KMS-11 (cell line): ENCODE measurements around the gene ATP6V1G2.
A peak's percentile ranks its signal among the peaks of the same experiment; 100 is the strongest.

Source experiments
- H2AFZ ChIP-seq: fragments of 200-600 bp; sonication (generic); 2 replicates; pipeline ENCODE4 v1.6.1; 2016; ENCODE audit warnings: antibody characterized with exemption, mixed run types, low read depth
- H3K27ac ChIP-seq: fragments of 200-600 bp; sonication (generic); 2 replicates; pipeline ENCODE4 v1.6.1; 2016; ENCODE audit warnings: mild to moderate bottlenecking, mixed run types
- H3K27me3 ChIP-seq: fragments of 200-600 bp; sonication (generic); 2 replicates; pipeline ENCODE4 v1.6.1; 2017; ENCODE audit warnings: mild to moderate bottlenecking, low read depth, mixed run types, moderate library complexity; ENCODE audit not compliant: insufficient read depth
- H3K36me3 ChIP-seq: fragments of 200-600 bp; sonication (generic); 2 replicates; pipeline ENCODE4 v1.6.1; 2017; ENCODE audit warnings: mild to moderate bottlenecking, mixed run types; ENCODE audit not compliant: insufficient read depth
- H3K4me1 ChIP-seq: fragments of 200-600 bp; sonication (generic); 2 replicates; pipeline ENCODE4 v1.6.1; 2016; ENCODE audit warnings: mild to moderate bottlenecking, low read depth, mixed run types; ENCODE audit not compliant: poor library complexity, severe bottlenecking
- H3K4me2 ChIP-seq: fragments of 200-600 bp; sonication (generic); 2 replicates; pipeline ENCODE4 v1.7.0; 2016; ENCODE audit warnings: mild to moderate bottlenecking, mixed run types
- H3K4me3 ChIP-seq: fragments of 200-600 bp; sonication (generic); IDR thresholded peaks from 2 replicates; pipeline ENCODE4 v1.6.1; 2017; ENCODE audit warnings: low read depth, low read length, mixed read lengths; ENCODE audit not compliant: insufficient read depth
- H3K79me2 ChIP-seq: fragments of 200-600 bp; sonication (generic); 2 replicates; pipeline ENCODE4 v1.6.1; 2016; ENCODE audit warnings: low read depth, mixed run types; ENCODE audit not compliant: insufficient read depth
- H3K9ac ChIP-seq: fragments of 200-600 bp; sonication (generic); 2 replicates; pipeline ENCODE4 v1.6.1; 2016; ENCODE audit warnings: mild to moderate bottlenecking, mixed run types
- H4K20me1 ChIP-seq: fragments of 200-600 bp; sonication (generic); 2 replicates; pipeline ENCODE4 v1.6.1; 2016; ENCODE audit warnings: mild to moderate bottlenecking, mixed run types; ENCODE audit not compliant: insufficient read depth
- TF ChIP-seq, protein P1 (sequence below): fragments of 200-600 bp; sonication (generic); conservative IDR thresholded peaks from 2 replicates; pipeline ENCODE4 v1.6.1; 2017; ENCODE audit warnings: low read depth, mild to moderate bottlenecking, antibody characterized with exemption, low read length, moderate library complexity, mixed read lengths

Gene ATP6V1G2

GRCh38 chr6:31582230-31582643 lies 35.8 kb upstream of the ATP6V1G2 start, which contains the start of gene LTB:
LTB (minus strand) TSS chr6:31582424; CDS start chr6:31582417, 7 bp downstream.
- Histone ChIP-seq H3K4me2 (peak within 1 kb of the TSS; percentile 84; the same call in 1 of the 2 replicates), H3K4me3 (no peak within 1 kb of the TSS), H4K20me1 (no peaks in the 10 kb centered on the region), H3K36me3 (no peaks in the 10 kb centered on the region), H3K4me1 (peaks cover 25% of the 10 kb centered on the region), H3K27ac (no peak within 1 kb of the TSS), H3K9ac (no peak within 1 kb of the TSS), H2AFZ (peak within 1 kb of the TSS; percentile 96), H3K79me2 (no peaks in the 10 kb centered on the region), H3K27me3 (peaks cover 33% of the 10 kb centered on the region)
- TF ChIP-seq, protein P1, sequence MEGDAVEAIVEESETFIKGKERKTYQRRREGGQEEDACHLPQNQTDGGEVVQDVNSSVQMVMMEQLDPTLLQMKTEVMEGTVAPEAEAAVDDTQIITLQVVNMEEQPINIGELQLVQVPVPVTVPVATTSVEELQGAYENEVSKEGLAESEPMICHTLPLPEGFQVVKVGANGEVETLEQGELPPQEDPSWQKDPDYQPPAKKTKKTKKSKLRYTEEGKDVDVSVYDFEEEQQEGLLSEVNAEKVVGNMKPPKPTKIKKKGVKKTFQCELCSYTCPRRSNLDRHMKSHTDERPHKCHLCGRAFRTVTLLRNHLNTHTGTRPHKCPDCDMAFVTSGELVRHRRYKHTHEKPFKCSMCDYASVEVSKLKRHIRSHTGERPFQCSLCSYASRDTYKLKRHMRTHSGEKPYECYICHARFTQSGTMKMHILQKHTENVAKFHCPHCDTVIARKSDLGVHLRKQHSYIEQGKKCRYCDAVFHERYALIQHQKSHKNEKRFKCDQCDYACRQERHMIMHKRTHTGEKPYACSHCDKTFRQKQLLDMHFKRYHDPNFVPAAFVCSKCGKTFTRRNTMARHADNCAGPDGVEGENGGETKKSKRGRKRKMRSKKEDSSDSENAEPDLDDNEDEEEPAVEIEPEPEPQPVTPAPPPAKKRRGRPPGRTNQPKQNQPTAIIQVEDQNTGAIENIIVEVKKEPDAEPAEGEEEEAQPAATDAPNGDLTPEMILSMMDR: no peak

DNA sequence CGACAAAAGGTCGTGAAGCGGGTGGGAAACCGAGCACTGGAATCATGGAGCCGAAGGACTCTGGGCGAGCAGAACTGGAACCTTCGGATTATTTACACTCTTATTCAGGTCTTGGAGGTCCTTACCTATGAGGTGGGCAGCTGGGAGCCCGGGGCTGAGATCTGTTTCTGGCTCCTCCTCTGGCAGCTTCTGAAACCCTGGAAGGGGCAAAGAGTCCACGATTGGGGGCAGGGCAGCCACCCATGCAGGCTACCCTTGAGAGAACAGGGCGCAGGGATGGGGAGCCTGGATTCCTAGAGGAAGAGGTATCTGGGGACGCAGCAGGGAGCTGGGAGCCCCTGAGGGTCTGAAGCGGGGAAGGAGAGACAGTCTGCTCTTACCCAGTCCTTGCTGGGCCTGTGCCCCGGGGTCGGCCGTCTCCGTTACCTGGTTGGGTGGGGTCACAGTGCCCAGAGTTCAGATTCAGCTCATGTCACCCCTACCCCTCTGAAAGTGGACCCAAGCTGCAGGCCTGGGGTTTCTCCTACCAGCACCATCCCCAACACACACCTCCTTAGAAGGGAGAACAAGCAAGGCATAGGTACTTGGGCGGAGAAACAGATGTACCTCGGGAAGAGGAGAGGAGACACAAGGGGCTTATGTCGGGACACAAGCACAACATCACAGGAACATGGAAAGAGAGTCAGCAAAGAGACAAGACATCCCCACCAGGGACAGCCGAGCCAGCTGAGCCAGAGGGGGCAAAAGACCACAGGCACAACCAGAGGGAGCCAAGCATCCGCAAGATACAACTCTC lies 35.2 kb upstream of the ATP6V1G2 start:
- Histone ChIP-seq H3K27ac (no peak overlapping the region), H3K36me3 (no peaks in the 10 kb centered on the region), H3K4me1 (peaks cover 25% of the 10 kb centered on the region), H2AFZ (peak overlapping the region; percentile 96), H3K27me3 (peaks cover 34% of the 10 kb centered on the region), H3K79me2 (no peaks in the 10 kb centered on the region), H3K9ac (no peak overlapping the region), H3K4me2 (peak overlapping the region; percentile 84; the same call in 1 of the 2 replicates), H3K4me3 (no peak overlapping the region), H4K20me1 (no peaks in the 10 kb centered on the region)
- TF ChIP-seq, protein P1: no peak

- H3K27ac ChIP-seq: no peak overlapping the region
- H3K27me3 ChIP-seq: peaks cover 34% of the 10 kb centered on the region
- no peaks in the 10 kb centered on the region for H3K36me3 ChIP-seq
- no peak overlapping the region for H3K4me3 ChIP-seq
- peak overlapping the region; percentile 96 for H2AFZ ChIP-seq
- H3K4me2 ChIP-seq: peak overlapping the region; percentile 84
- TF ChIP-seq, protein P1: peak; percentile 87
- no peaks in the 10 kb centered on the region for H4K20me1 ChIP-seq
- no peak overlapping the region for H3K9ac ChIP-seq
- H3K79me2 ChIP-seq: no peaks in the 10 kb centered on the region
- H3K4me1 ChIP-seq: peaks cover 25% of the 10 kb centered on the region
Observed at GRCh38 chr6:31580807-31581433, 34.5 kb upstream of the ATP6V1G2 start.

DNA sequence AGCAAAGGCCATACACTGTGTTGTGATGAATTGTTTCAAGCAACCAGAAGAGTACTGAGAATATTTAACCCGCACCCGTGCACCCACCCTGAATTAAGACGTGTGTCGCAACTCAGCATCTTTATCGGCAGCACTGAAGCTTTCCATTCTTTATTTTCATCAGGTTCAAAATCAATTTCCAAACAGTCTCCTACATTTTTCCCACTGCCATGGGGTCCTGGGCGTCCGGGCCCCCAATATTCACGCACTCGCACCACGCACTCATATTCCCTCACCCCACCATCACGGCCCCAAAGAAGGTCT lies 34.0 kb upstream of the ATP6V1G2 start:
- Histone ChIP-seq H3K4me2 (peak overlapping the region; percentile 84; the same call in 1 of the 2 replicates), H3K79me2 (no peaks in the 10 kb centered on the region), H3K27ac (no peak overlapping the region), H3K9ac (no peak overlapping the region), H3K4me3 (no peak overlapping the region), H3K4me1 (peaks cover 25% of the 10 kb centered on the region), H3K27me3 (peaks cover 34% of the 10 kb centered on the region), H2AFZ (peak overlapping the region; percentile 96; the same call in 1 of the 2 replicates), H3K36me3 (no peaks in the 10 kb centered on the region), H4K20me1 (no peaks in the 10 kb centered on the region)
- TF ChIP-seq, protein P1: no peak
